ENCODE results near the gene SCCPDH.

GRCh38 chr1:246781212-246781611 lies 57.0 kb downstream of the SCCPDH start:
- no peak for TF ChIP-seq CTCF (IDR thresholded peaks at IDR 0.05; ENCODE audit: low read length)
- TF ChIP-seq EZH2 (IDR thresholded peaks at IDR 0.05; ENCODE audit: borderline replicate concordance, low read length) = no peak
